ENCODE measurements around the gene MYOZ3. TPM values are rescaled to one million over a fixed set of nuclear protein-coding genes. Genes with fewer than 3 reads are reported as not detected.

The MYOZ3 gene
- total RNA-seq, 2 experiments from 2014 or later: not detected

DNA sequence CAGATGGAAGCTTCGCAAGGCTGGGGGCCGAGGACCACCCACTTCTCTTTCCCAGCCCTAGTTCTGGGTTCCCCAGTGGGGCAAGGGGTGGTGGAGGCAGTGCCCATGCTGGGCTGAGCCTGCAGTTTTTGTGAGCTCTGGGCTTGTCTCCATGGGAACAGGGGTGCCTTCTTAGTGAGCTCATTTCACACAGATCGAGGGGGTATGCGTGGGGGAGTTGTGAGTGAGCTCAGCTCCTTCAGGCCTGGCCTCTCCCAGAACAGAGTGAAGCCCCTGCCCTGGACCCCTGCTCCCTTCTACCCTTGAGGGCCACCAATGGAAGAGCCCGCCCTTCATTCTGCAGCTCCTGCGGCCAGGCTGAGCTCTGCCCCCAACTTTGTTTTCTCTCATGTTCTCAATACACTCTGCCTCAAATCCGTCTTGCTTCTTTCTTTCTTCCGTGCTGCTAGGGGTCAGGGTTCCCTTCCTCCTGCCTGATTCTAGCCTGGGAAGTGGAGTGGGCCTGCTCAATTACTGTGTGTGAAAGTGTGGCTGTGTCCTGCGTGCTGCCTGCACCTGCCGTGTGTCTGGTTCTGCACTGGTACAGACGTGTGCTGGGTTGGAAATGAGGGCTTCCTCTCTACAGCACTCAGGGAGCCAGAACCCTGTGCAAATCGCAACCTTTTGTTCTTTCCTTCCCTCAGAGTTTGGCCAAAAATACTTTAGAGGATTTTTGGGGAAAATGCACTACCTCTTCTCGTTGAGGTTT, 9.0 kb upstream of the MYOZ3 start:
- H3K4me1 ChIP-seq (ENCODE audit: insufficient read depth, low read length, poor library complexity, severe bottlenecking): peaks cover 9% of the 10 kb centered on the region
- H3K4me3 ChIP-seq (ENCODE audit: low read depth, low read length, poor library complexity, severe bottlenecking): no peak overlapping the region
- no TSS peak for BruUV-seq (replicated peaks)
- no peaks in the 10 kb centered on the region for H4K20me1 ChIP-seq (ENCODE audit: insufficient read depth, low read length)
- ChIA-PET CTCF (ENCODE audit: unreplicated experiment) (interaction anchor here (0.6 to 1.1 kb wide), 3 partner anchors 10 to 189 kb away, joined by 3 to 4 read pairs (median 3); partner anchors contain the start of gene RBM22), POLR2A (interaction anchor here (0.6 kb wide), 1 partner anchor 732 kb away, joined by 3 read pairs; no protein-coding TSS in a partner anchor)
- H3K9me3 ChIP-seq (ENCODE audit: low read length): no peaks in the 10 kb centered on the region
- intact Hi-C loops (cut with micrococcal nuclease; ENCODE audit: unreplicated experiment): no loop called here
- no peak overlapping the region for H2AFZ ChIP-seq (ENCODE audit: low read length)
- H3K4me2 ChIP-seq (ENCODE audit: low read length): no peak overlapping the region
- H3K36me3 ChIP-seq (ENCODE audit: insufficient read depth, low read length): no peaks in the 10 kb centered on the region
- H3K27ac ChIP-seq (ENCODE audit: low read depth, low read length, poor library complexity, severe bottlenecking): no peak overlapping the region
- no peaks in the 10 kb centered on the region for H3K79me2 ChIP-seq (ENCODE audit: insufficient read depth, low read depth, low read length)
- TF ChIP-seq CTCF (conservative IDR thresholded peaks at IDR 0.05; ENCODE audit: low read length) (no peak), EZH2phosphoT487 (IDR thresholded peaks at IDR 0.05; ENCODE audit: borderline replicate concordance, low read depth, low read length) (no peak)
- no peaks in the 10 kb centered on the region for H3K9me2 ChIP-seq (ENCODE audit: insufficient read depth, low read length)
- no peak for DNase-seq (ENCODE audit: low spot score)

DNA sequence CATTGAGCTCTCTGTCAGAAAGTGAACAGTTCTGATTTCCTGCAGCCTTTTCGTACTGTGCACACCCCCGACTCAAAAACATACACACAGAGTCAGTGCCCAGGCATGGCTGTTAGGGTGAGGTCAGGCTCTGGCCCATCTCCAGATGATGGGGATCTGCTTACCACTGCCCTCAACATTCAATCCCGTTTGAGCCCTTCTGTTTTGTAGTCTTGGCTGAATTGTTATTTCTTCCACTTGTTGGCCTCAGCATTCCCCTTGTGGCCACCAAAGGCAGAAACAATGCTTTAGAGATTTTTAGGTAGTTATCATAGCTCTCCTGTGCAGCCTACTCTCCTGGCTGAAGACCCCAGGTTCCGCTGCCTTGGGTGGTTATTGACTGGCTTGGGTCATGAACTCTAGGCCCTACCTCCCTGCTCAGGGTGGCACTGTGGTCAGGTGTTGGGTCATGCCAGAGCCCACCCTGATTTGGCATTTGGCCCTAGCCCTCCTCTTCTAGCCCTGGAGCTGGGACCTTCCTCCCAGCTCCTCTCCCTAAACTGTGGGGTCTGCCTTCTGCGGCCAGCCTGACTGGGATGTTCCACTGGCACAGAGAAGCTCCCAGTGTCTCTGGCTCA, 7.8 kb upstream of the MYOZ3 start:
- H3K4me1 ChIP-seq (ENCODE audit: insufficient read depth, low read length, poor library complexity, severe bottlenecking): peaks cover 11% of the 10 kb centered on the region
- no peak overlapping the region for H3K27ac ChIP-seq (ENCODE audit: low read depth, low read length, poor library complexity, severe bottlenecking)
- no peak for DNase-seq (ENCODE audit: low spot score)
- no peak overlapping the region for H2AFZ ChIP-seq (ENCODE audit: low read length)
- no peaks in the 10 kb centered on the region for H3K9me2 ChIP-seq (ENCODE audit: insufficient read depth, low read length)
- no peak for TF ChIP-seq EZH2phosphoT487 (IDR thresholded peaks at IDR 0.05; ENCODE audit: borderline replicate concordance, low read depth, low read length)
- TF ChIP-seq CTCF (conservative IDR thresholded peaks at IDR 0.05; ENCODE audit: low read length): no peak
- no peaks in the 10 kb centered on the region for H3K36me3 ChIP-seq (ENCODE audit: insufficient read depth, low read length)
- ChIA-PET CTCF (ENCODE audit: unreplicated experiment) (no interaction called here), POLR2A (interaction anchor here (0.6 kb wide), 2 partner anchors 80 to 731 kb away, joined by 3 read pairs; no protein-coding TSS in a partner anchor)
- H4K20me1 ChIP-seq (ENCODE audit: insufficient read depth, low read length): no peaks in the 10 kb centered on the region
- intact Hi-C loops (cut with micrococcal nuclease; ENCODE audit: unreplicated experiment): no loop called here
- H3K4me3 ChIP-seq (ENCODE audit: low read depth, low read length, poor library complexity, severe bottlenecking): no peak overlapping the region
- H3K79me2 ChIP-seq (ENCODE audit: insufficient read depth, low read depth, low read length): no peaks in the 10 kb centered on the region
- no peak overlapping the region for H3K4me2 ChIP-seq (ENCODE audit: low read length)
- no TSS peak for BruUV-seq (replicated peaks)
- H3K9me3 ChIP-seq (ENCODE audit: low read length): no peaks in the 10 kb centered on the region
